GM23338 (cell line): ENCODE results near the gene RNF220. TPM values are rescaled to one million over a fixed set of nuclear protein-coding genes. Genes with fewer than 3 reads are reported as not detected.

Source experiments
- ATAC-seq: fragments of 200-7000 bp; cut with Tn5 transposase; 3 replicates; pipeline ENCODE4 v1.9.1; 2020
- DNase-seq: peaks from one replicate; pipeline ENCODE4 v3.0.0-alpha.2; 2015; ENCODE audit warnings: low spot score
- H2AFZ ChIP-seq: fragments of 200-600 bp; sonication (generic); 2 replicates; pipeline ENCODE4 v1.8.0; 2016; ENCODE audit warnings: antibody characterized with exemption, mild to moderate bottlenecking, moderate library complexity
- H3F3A ChIP-seq: fragments of 200-600 bp; sonication (generic); replicated peaks from 2 replicates; pipeline ENCODE4 v1.8.0; 2017; ENCODE audit warnings: antibody characterized with exemption, mixed run types, low read depth
- H3K27ac ChIP-seq: fragments of 200-600 bp; sonication (generic); 2 replicates; pipeline ENCODE4 v1.6.1; 2016; ENCODE audit warnings: low read depth
- H3K27me3 ChIP-seq: fragments of 200-600 bp; sonication (generic); 2 replicates; pipeline ENCODE4 v1.8.0; 2016; ENCODE audit warnings: mild to moderate bottlenecking, mixed run types, moderate library complexity; ENCODE audit not compliant: insufficient read depth
- H3K36me3 ChIP-seq: fragments of 200-600 bp; sonication (generic); 2 replicates; pipeline ENCODE4 v1.8.0; 2016; ENCODE audit warnings: mild to moderate bottlenecking; ENCODE audit not compliant: insufficient read depth
- H3K4me1 ChIP-seq: fragments of 200-600 bp; sonication (generic); 2 replicates; pipeline ENCODE4 v1.8.0; 2016; ENCODE audit warnings: mild to moderate bottlenecking, moderate library complexity; ENCODE audit not compliant: insufficient read depth
- H3K4me2 ChIP-seq: fragments of 200-600 bp; sonication (generic); 2 replicates; pipeline ENCODE4 v1.7.1; 2017; ENCODE audit warnings: mixed run types
- H3K4me3 ChIP-seq: fragments of 200-600 bp; sonication (generic); 2 replicates; pipeline ENCODE4 v1.6.1; 2016; ENCODE audit warnings: mixed run types
- H3K79me2 ChIP-seq: fragments of 200-600 bp; sonication (generic); replicated peaks from 2 replicates; pipeline ENCODE4 v1.8.0; 2017; ENCODE audit warnings: mild to moderate bottlenecking; ENCODE audit not compliant: insufficient read depth
- H3K9me2 ChIP-seq: fragments of 200-600 bp; sonication (generic); 2 replicates; pipeline ENCODE4 v1.8.0; 2017; ENCODE audit not compliant: insufficient read depth
- H4K20me1 ChIP-seq: fragments of 200-600 bp; sonication (generic); replicated peaks from 2 replicates; pipeline ENCODE4 v1.8.0; 2017; ENCODE audit warnings: mild to moderate bottlenecking; ENCODE audit not compliant: insufficient read depth
- H3K27ac Mint-ChIP-seq: 2 replicates; pipeline ENCODE4 v1.8.0; 2020; ENCODE audit warnings: inconsistent platforms, mild to moderate bottlenecking, moderate library complexity, mixed read lengths
- H3K27me3 Mint-ChIP-seq: 3 replicates; pipeline ENCODE4 v1.8.0; 2022; ENCODE audit warnings: low read depth, mild to moderate bottlenecking, moderate library complexity, mixed read lengths, inconsistent platforms; ENCODE audit not compliant: insufficient read depth, poor library complexity
- H3K36me3 Mint-ChIP-seq: 3 replicates; pipeline ENCODE4 v1.8.0; 2021; ENCODE audit warnings: low read depth, mild to moderate bottlenecking, inconsistent platforms, moderate library complexity, mixed read lengths
- H3K4me1 Mint-ChIP-seq: 3 replicates; pipeline ENCODE4 v1.8.0; 2020; ENCODE audit warnings: mild to moderate bottlenecking, inconsistent platforms, mixed read lengths
- H3K4me3 Mint-ChIP-seq: 3 replicates; pipeline ENCODE4 v1.8.0; 2021; ENCODE audit warnings: moderate library complexity, mild to moderate bottlenecking, inconsistent platforms, mixed read lengths
- H3K9me3 Mint-ChIP-seq: 3 replicates; pipeline ENCODE4 v1.8.0; 2020; ENCODE audit warnings: moderate library complexity, mild to moderate bottlenecking, inconsistent platforms, mixed read lengths
- CREB1 ChIP-seq: fragments of 250-450 bp; sonication (Bioruptor Pico); IDR thresholded peaks from 2 replicates; pipeline ENCODE4 v1.5.0; 2020; ENCODE audit warnings: low read depth, mild to moderate bottlenecking, moderate library complexity
- EZH2 ChIP-seq: fragments of 200-600 bp; sonication (generic); IDR thresholded peaks from one replicate; pipeline ENCODE4 v1.8.0; 2017; ENCODE audit warnings: antibody characterized with exemption, mild to moderate bottlenecking, low read depth; ENCODE audit not compliant: unreplicated experiment
- EZH2phosphoT487 ChIP-seq: fragments of 200-600 bp; sonication (generic); IDR thresholded peaks from one replicate; pipeline ENCODE4 v1.8.1; 2018; ENCODE audit warnings: antibody characterized with exemption; ENCODE audit not compliant: unreplicated experiment
- JUNB ChIP-seq: IDR thresholded peaks from one replicate; pipeline ENCODE4 v1.6.1; 2016; ENCODE audit warnings: antibody characterized with exemption; ENCODE audit not compliant: unreplicated experiment
- NANOG ChIP-seq: IDR thresholded peaks from 2 replicates; pipeline ENCODE4 v1.6.1; 2016; ENCODE audit warnings: antibody characterized with exemption, borderline replicate concordance
- POLR2AphosphoS5 ChIP-seq: IDR thresholded peaks from 2 replicates; pipeline ENCODE4 v1.6.1; 2016; ENCODE audit warnings: antibody characterized with exemption, low read depth
- STAT1 ChIP-seq: IDR thresholded peaks from one replicate; pipeline ENCODE4 v1.6.1; 2016; ENCODE audit warnings: antibody characterized with exemption; ENCODE audit not compliant: unreplicated experiment
- ZNF114 ChIP-seq: fragments of 250-450 bp; sonication (Bioruptor Pico); IDR thresholded peaks from 2 replicates; pipeline ENCODE4 v1.5.0; 2020; ENCODE audit warnings: mild to moderate bottlenecking, moderate library complexity
- ZNF331 ChIP-seq: fragments of 250-450 bp; sonication (Bioruptor Pico); IDR thresholded peaks from 2 replicates; pipeline ENCODE4 v1.5.0; 2020; ENCODE audit warnings: low read depth, mild to moderate bottlenecking, moderate library complexity
- polyA plus RNA-seq: library from polyadenylated mRNA; unstranded; fragments of >200 nt; fragmentation: Nextera tagmentation; extraction: Ambion mirVana; gene quantifications from 2 replicates; pipeline ENCODE4 v1.2.1, GENCODE V29; 2016
- total RNA-seq: library from RNA; depleted of rRNA; stranded (reverse); fragments of >200 nt; shearing (Covaris generic); gene quantifications from 2 replicates; pipeline ENCODE4 v1.2.3, GENCODE V29; 2014
- TF ChIP-seq, protein P1 (sequence below), 2 experiments: fragments of 200-600 bp in 1 of 2; sonication (generic) in 1 of 2; conservative IDR thresholded peaks; 2 replicates each; pipeline versions ENCODE4 v1.5.1 to v1.6.1; 2016 to 2017; ENCODE audit warnings: antibody characterized with exemption in 2 of 2, low read depth in 2 of 2, mild to moderate bottlenecking in 2 of 2, moderate library complexity in 1 of 2
- TF ChIP-seq, protein P2 (sequence below): IDR thresholded peaks from one replicate; pipeline ENCODE4 v1.6.1; 2018; ENCODE audit warnings: antibody characterized with exemption; ENCODE audit not compliant: unreplicated experiment
- TF ChIP-seq, protein P3 (sequence below): fragments of 250-450 bp; sonication (Bioruptor Pico); IDR thresholded peaks from 2 replicates; pipeline ENCODE4 v1.5.0; 2020; ENCODE audit warnings: mild to moderate bottlenecking, moderate library complexity

Gene RNF220
- total and polyA plus RNA-seq, 2 experiments from 2014 or later, result 72.8 to 168 TPM

DNA sequence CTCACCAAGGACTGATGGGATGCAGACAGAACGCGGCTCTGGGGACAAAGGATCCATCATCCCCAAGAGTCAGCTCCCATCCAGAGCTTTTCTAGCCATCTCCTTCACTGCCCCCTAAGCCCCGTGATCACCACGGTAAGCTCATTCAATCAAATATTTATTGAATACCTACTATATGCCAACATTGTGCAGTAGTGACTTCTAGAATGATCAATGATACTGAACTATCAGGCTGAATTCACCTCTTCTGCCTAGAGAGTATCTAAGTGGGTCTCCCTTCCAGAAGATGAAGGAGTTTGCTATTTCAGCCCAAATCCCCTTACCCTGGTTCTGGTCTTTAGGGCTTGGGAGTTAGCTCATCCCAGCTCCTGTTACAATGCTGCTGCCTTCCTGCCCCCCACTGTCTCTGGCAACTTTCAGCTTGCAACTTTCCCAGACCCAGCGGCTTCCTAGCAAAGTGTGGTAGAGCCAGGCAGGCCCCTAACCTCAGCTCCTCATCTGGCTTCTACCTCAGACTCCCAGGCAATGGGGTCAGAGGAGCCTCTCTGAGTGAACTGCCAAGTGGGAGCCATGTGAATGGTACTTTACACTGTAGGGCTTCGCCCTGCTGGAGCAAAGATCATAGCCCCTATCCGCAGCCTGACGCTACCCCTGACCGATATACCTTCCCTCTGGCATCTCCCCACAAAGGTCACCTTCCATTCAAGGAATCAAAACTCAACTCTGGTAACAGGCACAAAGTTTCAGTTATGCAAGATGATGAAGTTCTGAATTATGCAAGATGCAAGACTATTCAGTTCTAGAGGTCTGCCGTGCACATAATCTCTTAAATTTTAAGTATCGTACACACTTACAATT, 248.3 kb downstream of the RNF220 start:
- TF ChIP-seq EZH2phosphoT487, result no peak
- TF ChIP-seq, protein P1, sequence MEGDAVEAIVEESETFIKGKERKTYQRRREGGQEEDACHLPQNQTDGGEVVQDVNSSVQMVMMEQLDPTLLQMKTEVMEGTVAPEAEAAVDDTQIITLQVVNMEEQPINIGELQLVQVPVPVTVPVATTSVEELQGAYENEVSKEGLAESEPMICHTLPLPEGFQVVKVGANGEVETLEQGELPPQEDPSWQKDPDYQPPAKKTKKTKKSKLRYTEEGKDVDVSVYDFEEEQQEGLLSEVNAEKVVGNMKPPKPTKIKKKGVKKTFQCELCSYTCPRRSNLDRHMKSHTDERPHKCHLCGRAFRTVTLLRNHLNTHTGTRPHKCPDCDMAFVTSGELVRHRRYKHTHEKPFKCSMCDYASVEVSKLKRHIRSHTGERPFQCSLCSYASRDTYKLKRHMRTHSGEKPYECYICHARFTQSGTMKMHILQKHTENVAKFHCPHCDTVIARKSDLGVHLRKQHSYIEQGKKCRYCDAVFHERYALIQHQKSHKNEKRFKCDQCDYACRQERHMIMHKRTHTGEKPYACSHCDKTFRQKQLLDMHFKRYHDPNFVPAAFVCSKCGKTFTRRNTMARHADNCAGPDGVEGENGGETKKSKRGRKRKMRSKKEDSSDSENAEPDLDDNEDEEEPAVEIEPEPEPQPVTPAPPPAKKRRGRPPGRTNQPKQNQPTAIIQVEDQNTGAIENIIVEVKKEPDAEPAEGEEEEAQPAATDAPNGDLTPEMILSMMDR (conservative IDR thresholded peaks at IDR 0.05; ENCODE audit: low read depth in 2 of 2), result no peak
- TF ChIP-seq, protein P2, sequence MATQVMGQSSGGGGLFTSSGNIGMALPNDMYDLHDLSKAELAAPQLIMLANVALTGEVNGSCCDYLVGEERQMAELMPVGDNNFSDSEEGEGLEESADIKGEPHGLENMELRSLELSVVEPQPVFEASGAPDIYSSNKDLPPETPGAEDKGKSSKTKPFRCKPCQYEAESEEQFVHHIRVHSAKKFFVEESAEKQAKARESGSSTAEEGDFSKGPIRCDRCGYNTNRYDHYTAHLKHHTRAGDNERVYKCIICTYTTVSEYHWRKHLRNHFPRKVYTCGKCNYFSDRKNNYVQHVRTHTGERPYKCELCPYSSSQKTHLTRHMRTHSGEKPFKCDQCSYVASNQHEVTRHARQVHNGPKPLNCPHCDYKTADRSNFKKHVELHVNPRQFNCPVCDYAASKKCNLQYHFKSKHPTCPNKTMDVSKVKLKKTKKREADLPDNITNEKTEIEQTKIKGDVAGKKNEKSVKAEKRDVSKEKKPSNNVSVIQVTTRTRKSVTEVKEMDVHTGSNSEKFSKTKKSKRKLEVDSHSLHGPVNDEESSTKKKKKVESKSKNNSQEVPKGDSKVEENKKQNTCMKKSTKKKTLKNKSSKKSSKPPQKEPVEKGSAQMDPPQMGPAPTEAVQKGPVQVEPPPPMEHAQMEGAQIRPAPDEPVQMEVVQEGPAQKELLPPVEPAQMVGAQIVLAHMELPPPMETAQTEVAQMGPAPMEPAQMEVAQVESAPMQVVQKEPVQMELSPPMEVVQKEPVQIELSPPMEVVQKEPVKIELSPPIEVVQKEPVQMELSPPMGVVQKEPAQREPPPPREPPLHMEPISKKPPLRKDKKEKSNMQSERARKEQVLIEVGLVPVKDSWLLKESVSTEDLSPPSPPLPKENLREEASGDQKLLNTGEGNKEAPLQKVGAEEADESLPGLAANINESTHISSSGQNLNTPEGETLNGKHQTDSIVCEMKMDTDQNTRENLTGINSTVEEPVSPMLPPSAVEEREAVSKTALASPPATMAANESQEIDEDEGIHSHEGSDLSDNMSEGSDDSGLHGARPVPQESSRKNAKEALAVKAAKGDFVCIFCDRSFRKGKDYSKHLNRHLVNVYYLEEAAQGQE, result no peak
- no peak for TF ChIP-seq CREB1
- no peak for TF ChIP-seq EZH2
- TF ChIP-seq, protein P3, sequence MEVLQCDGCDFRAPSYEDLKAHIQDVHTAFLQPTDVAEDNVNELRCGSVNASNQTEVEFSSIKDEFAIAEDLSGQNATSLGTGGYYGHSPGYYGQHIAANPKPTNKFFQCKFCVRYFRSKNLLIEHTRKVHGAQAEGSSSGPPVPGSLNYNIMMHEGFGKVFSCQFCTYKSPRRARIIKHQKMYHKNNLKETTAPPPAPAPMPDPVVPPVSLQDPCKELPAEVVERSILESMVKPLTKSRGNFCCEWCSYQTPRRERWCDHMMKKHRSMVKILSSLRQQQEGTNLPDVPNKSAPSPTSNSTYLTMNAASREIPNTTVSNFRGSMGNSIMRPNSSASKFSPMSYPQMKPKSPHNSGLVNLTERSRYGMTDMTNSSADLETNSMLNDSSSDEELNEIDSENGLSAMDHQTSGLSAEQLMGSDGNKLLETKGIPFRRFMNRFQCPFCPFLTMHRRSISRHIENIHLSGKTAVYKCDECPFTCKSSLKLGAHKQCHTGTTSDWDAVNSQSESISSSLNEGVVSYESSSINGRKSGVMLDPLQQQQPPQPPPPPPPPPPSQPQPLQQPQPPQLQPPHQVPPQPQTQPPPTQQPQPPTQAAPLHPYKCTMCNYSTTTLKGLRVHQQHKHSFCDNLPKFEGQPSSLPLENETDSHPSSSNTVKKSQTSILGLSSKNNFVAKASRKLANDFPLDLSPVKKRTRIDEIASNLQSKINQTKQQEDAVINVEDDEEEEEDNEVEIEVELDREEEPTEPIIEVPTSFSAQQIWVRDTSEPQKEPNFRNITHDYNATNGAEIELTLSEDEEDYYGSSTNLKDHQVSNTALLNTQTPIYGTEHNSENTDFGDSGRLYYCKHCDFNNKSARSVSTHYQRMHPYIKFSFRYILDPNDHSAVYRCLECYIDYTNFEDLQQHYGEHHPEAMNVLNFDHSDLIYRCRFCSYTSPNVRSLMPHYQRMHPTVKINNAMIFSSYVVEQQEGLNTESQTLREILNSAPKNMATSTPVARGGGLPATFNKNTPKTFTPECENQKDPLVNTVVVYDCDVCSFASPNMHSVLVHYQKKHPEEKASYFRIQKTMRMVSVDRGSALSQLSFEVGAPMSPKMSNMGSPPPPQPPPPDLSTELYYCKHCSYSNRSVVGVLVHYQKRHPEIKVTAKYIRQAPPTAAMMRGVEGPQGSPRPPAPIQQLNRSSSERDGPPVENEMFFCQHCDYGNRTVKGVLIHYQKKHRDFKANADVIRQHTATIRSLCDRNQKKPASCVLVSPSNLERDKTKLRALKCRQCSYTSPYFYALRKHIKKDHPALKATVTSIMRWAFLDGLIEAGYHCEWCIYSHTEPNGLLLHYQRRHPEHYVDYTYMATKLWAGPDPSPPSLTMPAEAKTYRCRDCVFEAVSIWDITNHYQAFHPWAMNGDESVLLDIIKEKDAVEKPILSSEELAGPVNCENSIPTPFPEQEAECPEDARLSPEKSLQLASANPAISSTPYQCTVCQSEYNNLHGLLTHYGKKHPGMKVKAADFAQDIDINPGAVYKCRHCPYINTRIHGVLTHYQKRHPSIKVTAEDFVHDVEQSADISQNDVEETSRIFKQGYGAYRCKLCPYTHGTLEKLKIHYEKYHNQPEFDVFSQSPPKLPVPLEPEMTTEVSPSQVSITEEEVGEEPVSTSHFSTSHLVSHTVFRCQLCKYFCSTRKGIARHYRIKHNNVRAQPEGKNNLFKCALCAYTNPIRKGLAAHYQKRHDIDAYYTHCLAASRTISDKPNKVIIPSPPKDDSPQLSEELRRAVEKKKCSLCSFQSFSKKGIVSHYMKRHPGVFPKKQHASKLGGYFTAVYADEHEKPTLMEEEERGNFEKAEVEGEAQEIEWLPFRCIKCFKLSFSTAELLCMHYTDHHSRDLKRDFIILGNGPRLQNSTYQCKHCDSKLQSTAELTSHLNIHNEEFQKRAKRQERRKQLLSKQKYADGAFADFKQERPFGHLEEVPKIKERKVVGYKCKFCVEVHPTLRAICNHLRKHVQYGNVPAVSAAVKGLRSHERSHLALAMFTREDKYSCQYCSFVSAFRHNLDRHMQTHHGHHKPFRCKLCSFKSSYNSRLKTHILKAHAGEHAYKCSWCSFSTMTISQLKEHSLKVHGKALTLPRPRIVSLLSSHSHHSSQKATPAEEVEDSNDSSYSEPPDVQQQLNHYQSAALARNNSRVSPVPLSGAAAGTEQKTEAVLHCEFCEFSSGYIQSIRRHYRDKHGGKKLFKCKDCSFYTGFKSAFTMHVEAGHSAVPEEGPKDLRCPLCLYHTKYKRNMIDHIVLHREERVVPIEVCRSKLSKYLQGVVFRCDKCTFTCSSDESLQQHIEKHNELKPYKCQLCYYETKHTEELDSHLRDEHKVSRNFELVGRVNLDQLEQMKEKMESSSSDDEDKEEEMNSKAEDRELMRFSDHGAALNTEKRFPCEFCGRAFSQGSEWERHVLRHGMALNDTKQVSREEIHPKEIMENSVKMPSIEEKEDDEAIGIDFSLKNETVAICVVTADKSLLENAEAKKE (CRISPR knock-in tag), result no peak
- no peak for TF ChIP-seq ZNF331
- no peak for TF ChIP-seq JUNB
- TF ChIP-seq POLR2AphosphoS5, result no peak
- no peak for TF ChIP-seq ZNF114 (CRISPR knock-in tag)
- TF ChIP-seq NANOG, result no peak
- TF ChIP-seq STAT1, result no peak
- peaks cover 41% of the 10 kb centered on the region for H3K4me1 Mint-ChIP-seq
- H3K36me3 Mint-ChIP-seq, result peaks cover 27% of the 10 kb centered on the region
- Histone ChIP-seq H3K4me2 (0 out of 2 replicates have a peak overlapping the region, but pooled peaks have one; percentile 32), H3K27ac (no peak overlapping the region), H3F3A (peaks cover 10% of the 10 kb centered on the region; the same call in 1 of the 2 replicates), H4K20me1 (peaks cover 12% of the 10 kb centered on the region), H3K36me3 (peaks cover 7% of the 10 kb centered on the region; the same call in 1 of the 2 replicates), H3K27me3 (no peaks in the 10 kb centered on the region), H3K9me2 (no peaks in the 10 kb centered on the region), H3K4me3 (no peak overlapping the region), H3K4me1 (peaks cover 14% of the 10 kb centered on the region; the same call in 1 of the 2 replicates), H2AFZ (no peak overlapping the region), H3K79me2 (no peaks in the 10 kb centered on the region)
- H3K9me3 Mint-ChIP-seq, result no peaks in the 10 kb centered on the region
- no peak for DNase-seq
- peaks cover 13% of the 10 kb centered on the region for H3K27me3 Mint-ChIP-seq
- peak overlapping the region; percentile 13; the same call in 1 of the 3 replicates for H3K4me3 Mint-ChIP-seq
- no peak for ATAC-seq
- no peak overlapping the region for H3K27ac Mint-ChIP-seq
